CD4-positive, alpha-beta T cell treated with Interleukin-15 for 4 hours (primary cell): ENCODE data around the gene HTN3.
"Not testable (repeated sequence)": the region's sequence is repeated elsewhere in the genome, so short reads cannot be mapped to it uniquely, and the experiment has no call there.

Experiments
- DNase-seq: peaks from one replicate; pipeline ENCODE4 v3.0.0-alpha.2; 2020; ENCODE audit warnings: low spot score

Gene HTN3

DNA sequence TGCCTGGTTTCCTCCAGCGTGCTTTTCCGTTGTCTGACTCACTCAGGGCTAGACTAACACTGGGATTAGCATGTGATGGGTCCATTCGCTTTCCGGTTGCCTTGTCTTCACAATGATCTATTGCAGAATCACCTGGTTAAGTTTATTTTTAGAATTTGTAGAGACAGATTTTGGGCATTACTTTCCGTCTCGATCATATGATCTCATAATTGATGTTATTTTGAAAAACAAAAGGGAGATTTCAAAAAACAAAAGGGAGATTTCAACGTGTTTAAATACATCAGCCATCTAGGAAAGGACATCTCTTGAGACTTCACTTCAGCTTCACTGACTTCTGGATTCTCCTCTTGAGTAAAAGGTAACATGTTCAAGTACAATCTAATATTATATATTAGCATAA lies at the start of gene HTN3:
Gene HTN3, plus strand, starts transcription at position 301 of the 400 bp plus-strand sequence. CDS start 2,282 bp downstream, outside the sequence.
- DNase-seq: not testable (repeated sequence)

- no peak for DNase-seq
These were observed 44.2 kb upstream of the HTN3 start for GRCh38 chr4:69984030-69984443.

- no peak for DNase-seq
These were observed 41.6 kb upstream of the HTN3 start for GRCh38 chr4:69986663-69987062.

DNA sequence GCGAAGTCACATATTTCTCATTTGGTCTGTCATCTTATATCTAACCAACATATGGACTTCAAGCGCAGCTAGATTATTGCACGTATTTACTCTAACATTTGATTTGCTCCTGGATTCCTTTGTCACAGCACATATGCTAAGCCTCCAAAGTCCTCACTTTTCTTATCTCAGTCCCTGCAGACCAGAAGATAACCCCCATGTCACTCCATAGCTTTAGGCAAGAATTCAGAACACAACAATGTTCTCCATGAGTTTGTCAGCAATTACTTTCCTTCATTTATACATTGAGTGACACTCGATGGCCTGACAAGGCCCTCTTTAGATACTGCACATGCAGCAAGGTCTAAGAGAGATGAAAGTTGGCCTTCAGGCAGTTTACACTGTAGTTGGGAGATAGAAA lies 37.2 kb upstream of the HTN3 start:
- no peak for DNase-seq

GRCh38 chr4:69994782-69995181 lies 33.5 kb upstream of the HTN3 start:
- no peak for DNase-seq

DNA sequence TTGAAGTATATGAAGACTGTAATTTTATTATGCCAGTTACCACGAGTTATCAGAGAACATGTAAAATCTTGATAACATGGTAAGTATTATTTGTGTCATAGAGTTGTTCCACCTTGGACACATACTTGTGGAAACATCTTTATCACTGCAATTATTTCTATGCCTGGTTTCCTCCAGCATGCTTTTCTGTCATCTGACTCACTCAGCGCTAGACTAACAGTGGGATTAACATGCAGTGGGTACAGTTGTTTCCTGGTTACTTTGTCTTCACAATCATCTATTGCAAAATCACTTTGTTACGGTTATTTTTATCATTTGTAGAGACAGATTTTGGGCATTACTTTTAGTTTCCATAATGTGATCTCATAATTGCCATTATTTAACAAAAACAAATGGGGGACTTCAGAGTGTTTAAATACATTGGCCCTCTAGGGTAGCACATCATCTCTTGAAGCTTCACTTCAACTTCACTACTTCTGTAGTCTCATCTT lies 32.7 kb upstream of the HTN3 start, which contains the start of gene STATH:
Gene STATH, plus strand, starts transcription at position 441 of the 491 bp plus-strand sequence. CDS start 2,472 bp downstream, outside the sequence.
- DNase-seq: no peak

GRCh38 chr4:69999420-69999819 lies 28.8 kb upstream of the HTN3 start:
- no peak for DNase-seq

DNA sequence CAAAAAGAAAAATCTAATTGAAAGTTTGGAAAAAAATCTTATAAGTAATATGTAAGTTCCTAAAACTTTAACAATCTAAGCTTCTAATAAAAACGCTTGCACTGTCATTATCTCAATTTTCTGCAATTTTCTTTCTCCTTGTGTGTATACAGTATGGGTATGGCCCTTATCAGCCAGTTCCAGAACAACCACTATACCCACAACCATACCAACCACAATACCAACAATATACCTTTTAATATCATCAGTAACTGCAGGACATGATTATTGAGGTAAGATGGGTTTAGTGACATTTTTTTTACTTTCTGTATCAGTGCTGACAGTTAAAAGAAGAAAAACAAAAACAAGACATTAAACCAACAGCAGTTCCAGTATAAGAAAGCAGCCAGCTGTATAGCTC lies 27.5 kb upstream of the HTN3 start:
- no peak for DNase-seq

DNA sequence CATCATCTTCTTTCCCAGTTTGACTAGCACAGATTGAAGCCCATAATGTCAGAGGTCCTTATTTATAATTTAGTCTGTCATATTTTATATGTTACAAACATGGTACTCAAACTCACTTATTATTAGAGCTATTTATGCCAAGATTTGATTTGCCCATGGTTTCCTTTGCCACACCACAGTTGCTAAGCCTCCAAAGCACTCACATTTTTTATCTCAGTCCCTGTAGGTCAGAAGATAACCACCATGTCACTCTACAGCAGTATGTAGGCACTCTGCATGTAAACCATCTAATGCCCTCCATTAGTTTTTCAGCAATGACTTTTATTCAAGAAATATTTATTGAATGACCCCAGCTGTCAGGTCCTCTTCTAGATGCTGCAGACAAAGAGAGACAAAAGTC lies 25.8 kb upstream of the HTN3 start:
- DNase-seq: no peak

- no peak for DNase-seq
These were observed 19.5 kb upstream of the HTN3 start for GRCh38 chr4:70008771-70009170.

DNA sequence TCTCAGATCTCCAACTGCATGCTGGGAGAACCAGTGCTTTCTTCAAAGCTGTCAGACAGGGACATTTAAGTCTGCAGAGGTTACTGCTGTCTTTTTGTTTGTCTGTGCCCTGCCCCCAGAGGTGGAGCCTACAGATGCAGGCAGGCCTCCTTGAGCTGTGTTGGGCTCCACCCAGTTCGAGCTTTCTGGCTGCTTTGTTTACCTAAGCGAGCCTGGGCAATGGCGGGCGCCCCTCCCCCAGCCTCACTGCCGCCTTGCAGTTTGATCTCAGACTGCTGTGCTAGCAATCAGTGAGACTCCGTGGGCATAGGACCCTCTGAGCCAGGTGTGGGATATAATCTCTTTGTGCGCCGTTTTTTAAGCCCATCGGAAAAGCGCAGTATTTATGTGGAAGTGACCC lies 9.3 kb upstream of the HTN3 start:
- DNase-seq: not testable (repeated sequence)

DNA sequence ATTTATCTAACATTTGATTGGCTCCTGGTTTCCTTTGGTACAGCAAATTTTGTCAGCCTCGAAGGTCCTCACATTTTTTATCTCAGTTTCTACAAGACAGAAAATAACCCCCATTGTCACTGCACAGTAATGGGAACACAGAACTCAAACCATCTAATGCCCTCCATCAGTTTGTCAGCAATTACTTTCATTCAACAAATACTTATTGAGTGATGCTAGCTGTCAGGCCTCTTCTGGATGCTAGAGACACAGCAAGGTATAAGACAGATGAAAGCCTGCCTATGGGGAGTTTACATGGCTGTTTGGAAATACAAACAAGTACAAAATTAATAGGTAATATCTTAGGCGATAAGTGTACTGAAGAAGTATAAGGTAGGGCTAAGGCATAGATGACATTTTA lies 5.0 kb upstream of the HTN3 start:
- no peak for DNase-seq

DNA sequence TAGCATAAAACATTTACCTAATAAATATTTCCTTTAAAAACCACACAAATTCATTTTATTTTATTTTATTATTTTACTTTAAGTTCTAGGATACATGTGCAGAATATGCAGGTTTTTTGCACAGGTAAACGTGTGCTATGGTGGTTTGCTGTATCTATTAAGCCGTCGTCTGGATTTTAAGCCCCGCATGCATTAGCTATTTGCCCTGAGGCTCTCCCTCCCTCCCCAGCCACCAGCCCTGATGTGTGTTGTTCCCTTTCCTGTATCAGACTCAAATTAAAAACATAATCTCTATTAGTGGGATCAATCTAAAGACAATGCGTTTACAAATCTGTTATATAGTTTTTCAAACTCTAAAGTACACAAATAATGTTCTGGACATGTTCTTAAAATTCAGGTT lies 1.2 kb upstream of the HTN3 start:
- no peak for DNase-seq

DNA sequence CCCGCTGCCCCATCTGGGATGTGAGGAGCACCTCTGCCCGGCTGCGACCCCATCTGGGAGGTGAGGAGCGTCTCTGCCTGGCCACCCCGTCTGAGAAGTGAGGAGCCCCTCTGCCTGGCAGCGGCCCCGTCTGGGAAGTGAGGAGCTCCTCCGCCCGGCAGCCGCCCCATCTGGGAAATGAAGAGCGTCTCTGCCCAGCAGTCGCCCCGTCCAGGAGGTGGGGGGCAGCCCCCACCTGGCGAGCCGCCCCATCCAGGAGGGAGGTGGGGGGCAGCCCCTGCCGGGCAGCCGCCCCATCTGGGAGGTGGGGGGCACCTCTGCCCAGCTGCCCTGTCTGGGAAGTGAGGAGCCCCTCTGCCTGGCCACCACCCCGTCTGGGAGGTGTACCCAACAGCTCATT lies 9.3 kb downstream of the HTN3 start:
- DNase-seq: not testable (repeated sequence)

GRCh38 chr4:70039928-70040327 lies 11.7 kb downstream of the HTN3 start:
- not testable (repeated sequence) for DNase-seq

DNA sequence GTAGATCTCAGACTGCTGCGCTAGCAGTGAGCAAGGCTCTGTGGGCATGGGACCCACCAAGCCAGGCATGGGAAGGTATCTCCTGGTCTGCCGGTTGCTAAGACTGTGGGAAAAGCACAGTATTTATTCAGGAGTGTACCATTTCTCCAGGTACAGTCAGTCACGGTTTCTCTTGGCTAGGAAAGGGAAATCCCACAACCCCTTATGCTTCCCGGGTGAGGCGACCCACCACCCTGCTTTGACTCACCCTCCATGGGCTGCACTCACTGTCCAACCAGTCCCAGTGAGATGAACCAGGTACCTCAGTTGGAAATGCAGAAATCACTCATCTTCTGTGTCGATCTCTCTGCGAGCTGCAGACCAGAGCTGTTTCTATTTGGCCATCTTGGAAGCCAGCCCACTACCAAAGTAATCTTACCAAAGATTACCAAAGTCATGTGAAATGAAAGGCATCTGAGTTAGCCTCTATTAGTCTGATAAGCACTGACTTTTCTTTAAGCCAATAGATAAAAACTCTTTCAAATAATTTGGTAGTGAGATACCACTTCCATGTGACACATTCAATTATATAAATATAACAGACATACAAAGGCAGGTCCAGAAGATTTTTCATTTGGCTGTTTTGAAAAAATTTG lies 13.5 kb downstream of the HTN3 start:
- no peak for DNase-seq

DNA sequence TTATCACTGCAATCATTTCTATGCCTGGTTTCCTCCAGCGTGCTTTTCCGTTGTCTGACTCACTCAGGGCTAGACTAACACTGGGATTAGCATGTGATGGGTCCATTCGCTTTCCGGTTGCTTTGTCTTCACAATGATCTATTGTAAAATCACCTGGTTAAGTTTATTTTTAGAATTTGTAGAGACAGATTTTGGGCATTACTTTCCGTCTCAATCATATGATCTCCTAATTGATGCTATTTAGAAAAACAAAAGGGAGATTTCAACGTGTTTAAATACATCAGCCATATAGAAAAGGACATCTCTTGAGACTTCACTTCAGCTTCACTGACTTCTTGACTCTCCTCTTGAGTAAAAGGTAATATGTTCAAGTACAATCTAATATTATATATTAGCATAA lies 21.9 kb downstream of the HTN3 start, which contains the start of gene HTN1:
Gene HTN1, plus strand, starts transcription at position 301 of the 400 bp plus-strand sequence. CDS start 2,639 bp downstream, outside the sequence.
- DNase-seq: not testable (repeated sequence)

GRCh38 chr4:70056534-70056933 lies 28.3 kb downstream of the HTN3 start:
- not testable (repeated sequence) for DNase-seq

- no peak for DNase-seq
These were observed 29.4 kb downstream of the HTN3 start for GRCh38 chr4:70057651-70058050.

GRCh38 chr4:70059149-70059548 lies 30.9 kb downstream of the HTN3 start:
- no peak for DNase-seq

GRCh38 chr4:70062000-70062399 lies 33.7 kb downstream of the HTN3 start:
- no peak for DNase-seq

DNA sequence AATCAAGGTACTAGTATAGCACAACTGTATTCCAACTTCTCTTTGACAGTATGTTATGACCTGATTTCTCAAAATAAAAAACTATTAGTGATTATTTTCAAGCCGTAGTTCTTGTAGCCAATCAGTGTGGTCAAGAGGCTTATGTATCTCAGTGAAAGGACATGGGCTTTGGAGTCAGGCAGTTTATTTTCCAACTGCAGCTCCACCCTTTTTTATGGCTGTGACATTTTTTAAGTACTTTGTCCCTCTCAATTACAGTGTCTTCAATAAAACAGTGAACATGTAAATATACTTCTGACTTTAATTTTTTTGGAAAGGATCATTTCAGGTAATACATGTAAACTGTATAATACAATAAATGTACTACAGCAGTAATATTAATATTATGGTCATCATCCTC lies 51.9 kb downstream of the HTN3 start:
- no peak for DNase-seq
